Brain microvascular endothelial cell (primary cell): Measurements from ENCODE around the gene SOAT2.
"Not testable (repeated sequence)": the region's sequence is repeated elsewhere in the genome, so short reads cannot be mapped to it uniquely, and the experiment has no call there.

Experiments used
- DNase-seq: peaks from one replicate; pipeline ENCODE4 v3.0.0-alpha.2; 2020
- H3K27ac ChIP-seq: fragments of 250-450 bp; sonication (Bioruptor Pico); 2 replicates; pipeline ENCODE4 v1.5.1; 2020; ENCODE audit warnings: mild to moderate bottlenecking, moderate library complexity
- H3K27me3 ChIP-seq: fragments of 250-450 bp; sonication (Bioruptor Pico); replicated peaks from 2 replicates; pipeline ENCODE4 v1.5.1; 2020; ENCODE audit warnings: mild to moderate bottlenecking
- H3K36me3 ChIP-seq: fragments of 250-450 bp; sonication (Bioruptor Pico); replicated peaks from 2 replicates; pipeline ENCODE4 v1.5.1; 2020; ENCODE audit warnings: mild to moderate bottlenecking
- H3K4me3 ChIP-seq: 2 replicates; pipeline ENCODE4 v1.5.1; 2011; ENCODE audit warnings: low read depth, mild to moderate bottlenecking, control low read depth, low read length, moderate library complexity
- CTCF ChIP-seq: IDR thresholded peaks from 2 replicates; pipeline ENCODE4 v1.5.1; 2011; ENCODE audit warnings: low read depth, mild to moderate bottlenecking, moderate library complexity, low read length, control low read depth, inconsistent platforms; ENCODE audit errors: missing control alignments
- in situ Hi-C: cut with HindIII; loops from 2 replicates; pipeline ENCODE4 v1.10.0; 2017; ENCODE audit warnings: low sequenced_read_pairs, low pct_ligation_motif_present

Gene SOAT2

GRCh38 chr12:53152390-53152789, 49.1 kb downstream of the SOAT2 start:
- H3K27me3 ChIP-seq = no peaks in the 10 kb centered on the region
- H3K4me3 ChIP-seq = no peak overlapping the region
- H3K36me3 ChIP-seq = no peaks in the 10 kb centered on the region
- H3K27ac ChIP-seq = no peak overlapping the region
- in situ Hi-C loops = no loop called here
- no peak for TF ChIP-seq CTCF
- no peak for DNase-seq

- DNase-seq = peak; percentile 76
- no peaks in the 10 kb centered on the region for H3K36me3 ChIP-seq
- in situ Hi-C loops = no loop called here
- peak; percentile 100 for TF ChIP-seq CTCF
- H3K4me3 ChIP-seq = no peak overlapping the region
- H3K27me3 ChIP-seq = no peaks in the 10 kb centered on the region
- H3K27ac ChIP-seq = no peak overlapping the region
Measured at GRCh38 chr12:53159195-53159839, 56.0 kb downstream of the SOAT2 start.

GRCh38 chr12:53160000-53160399, 56.7 kb downstream of the SOAT2 start:
- in situ Hi-C loops = no loop called here
- H3K36me3 ChIP-seq = no peaks in the 10 kb centered on the region
- DNase-seq = no peak
- TF ChIP-seq CTCF = no peak
- H3K27ac ChIP-seq = no peak overlapping the region
- no peaks in the 10 kb centered on the region for H3K27me3 ChIP-seq
- H3K4me3 ChIP-seq = no peak overlapping the region

- no peak for DNase-seq
- no peak for TF ChIP-seq CTCF
Measured at GRCh38 chr12:53160673-53161072, 57.4 kb downstream of the SOAT2 start.

GRCh38 chr12:53161119-53161911, 58.0 kb downstream of the SOAT2 start:
- in situ Hi-C loops = no loop called here
- no peak for DNase-seq
- TF ChIP-seq CTCF = no peak

More at GRCh38 chr12:53160673-53161072, 57.4 kb downstream of the SOAT2 start:
- no peaks in the 10 kb centered on the region for H3K27me3 ChIP-seq
- no peak overlapping the region for H3K4me3 ChIP-seq
- no peak overlapping the region for H3K27ac ChIP-seq
- in situ Hi-C loops = no loop called here
- H3K36me3 ChIP-seq = no peaks in the 10 kb centered on the region

GRCh38 chr12:53163008-53163407, 59.7 kb downstream of the SOAT2 start:
- H3K36me3 ChIP-seq, H3K27me3 ChIP-seq, in situ Hi-C loops, H3K4me3 ChIP-seq, DNase-seq, H3K27ac ChIP-seq: not testable (repeated sequence)

More at GRCh38 chr12:53161119-53161911, 58.0 kb downstream of the SOAT2 start:
- H3K27ac ChIP-seq = no peak overlapping the region
- H3K4me3 ChIP-seq = no peak overlapping the region
- no peaks in the 10 kb centered on the region for H3K27me3 ChIP-seq
- no peaks in the 10 kb centered on the region for H3K36me3 ChIP-seq
